Measurements from ENCODE around the gene ROR2.

Gene ROR2

GRCh38 chr9:91900055-91900796 lies 49.8 kb downstream of the ROR2 start:
- DNase-seq (ENCODE audit: low spot score): no peak

DNA sequence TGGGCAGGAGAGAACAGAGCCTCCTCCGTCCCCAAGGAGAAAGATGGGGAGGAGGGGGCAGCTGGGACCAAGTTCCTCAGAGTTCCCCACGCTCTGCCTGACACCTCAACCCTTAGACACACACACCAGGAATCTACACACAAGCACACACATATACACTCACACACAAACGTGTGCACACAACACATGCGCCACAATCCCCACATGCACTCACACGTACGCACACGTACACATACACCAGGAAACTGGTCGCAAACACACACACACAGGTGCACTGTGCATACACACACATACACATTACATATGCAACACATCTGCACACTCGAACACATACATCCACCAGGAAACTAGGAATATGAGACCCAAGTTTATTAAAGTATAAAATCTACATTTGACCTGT lies 50.4 kb downstream of the ROR2 start:
- no peak for DNase-seq (ENCODE audit: low spot score)

DNA sequence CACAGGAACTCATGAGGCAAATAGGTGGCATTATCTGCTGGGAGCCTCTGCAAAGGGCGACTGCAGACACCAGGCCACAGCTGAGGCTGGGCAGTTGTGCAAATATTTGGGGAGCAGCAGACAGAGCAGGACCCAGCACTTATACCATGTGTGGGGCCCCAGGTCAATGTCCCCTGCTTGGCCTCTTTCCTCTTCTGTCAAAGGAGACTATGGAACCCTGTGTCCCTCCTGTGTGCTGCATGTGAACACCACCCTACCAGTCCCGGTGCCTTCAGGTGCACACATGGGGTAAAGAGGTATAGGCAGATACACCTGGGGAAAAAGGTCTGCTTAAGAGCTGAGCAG lies 50.8 kb downstream of the ROR2 start:
- DNase-seq (ENCODE audit: low spot score): no peak

DNA sequence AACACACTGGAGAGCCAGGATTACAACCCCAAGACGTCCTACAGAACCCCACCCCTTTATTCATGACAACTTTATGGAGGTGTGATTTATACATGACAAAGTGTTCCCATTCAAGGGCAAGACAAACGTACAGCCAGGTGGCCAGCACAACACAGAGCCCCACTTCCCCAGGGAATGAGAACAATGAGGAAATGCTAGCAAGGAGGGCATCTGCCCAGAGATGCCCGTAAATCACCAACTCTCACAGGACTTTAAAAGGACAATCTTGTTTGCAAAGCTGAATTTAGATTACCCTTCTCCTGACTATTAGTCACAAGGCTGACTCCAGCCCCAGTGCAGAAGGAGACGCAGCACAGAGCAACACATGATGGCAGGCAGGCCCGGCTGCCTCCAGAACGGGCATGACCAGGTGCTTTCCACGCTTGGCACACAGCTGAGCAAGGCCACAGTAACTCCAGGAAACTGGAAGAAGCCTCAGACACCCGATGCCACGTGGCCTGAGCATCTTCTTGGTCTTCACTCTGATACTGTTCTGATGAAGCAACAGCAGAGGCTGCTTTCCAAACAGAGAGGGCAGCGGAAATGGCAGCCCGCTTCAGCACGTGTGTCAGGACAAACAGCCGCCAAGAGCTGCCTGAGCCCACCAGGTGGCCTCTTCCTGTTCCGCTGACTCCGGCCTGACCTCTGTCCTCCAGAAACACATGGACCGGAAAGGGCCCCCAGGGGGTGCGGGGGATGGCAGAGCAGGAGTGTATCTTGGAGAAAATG lies 51.4 kb downstream of the ROR2 start:
- no peak for DNase-seq (ENCODE audit: low spot score)

DNA sequence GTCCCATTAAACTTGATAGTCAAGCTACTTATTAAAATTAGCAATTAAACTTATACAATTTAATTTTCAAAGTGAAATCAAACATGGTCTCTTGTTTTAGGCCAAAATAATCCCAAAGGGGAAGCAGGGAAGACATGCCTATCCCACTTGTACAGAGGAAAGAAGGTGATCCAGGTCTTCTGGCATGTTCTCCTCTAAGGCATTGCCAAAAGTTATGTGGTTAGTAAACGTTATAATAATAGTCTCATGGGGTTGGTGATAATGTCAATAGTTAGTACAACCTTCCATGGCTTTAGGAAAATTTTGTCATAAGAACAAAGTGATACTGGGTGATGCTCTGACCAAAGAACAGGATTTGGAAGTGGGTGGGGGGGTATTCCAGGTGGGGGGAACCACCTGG lies 52.8 kb downstream of the ROR2 start:
- no peak for DNase-seq (ENCODE audit: low spot score)

GRCh38 chr9:91896513-91897121 lies 53.4 kb downstream of the ROR2 start:
- DNase-seq (ENCODE audit: low spot score): no peak

GRCh38 chr9:91896097-91896496 lies 53.9 kb downstream of the ROR2 start:
- no peak for DNase-seq (ENCODE audit: low spot score)

GRCh38 chr9:91894536-91894935 lies 55.5 kb downstream of the ROR2 start:
- no peak for DNase-seq (ENCODE audit: low spot score)

GRCh38 chr9:91894023-91894422 lies 56.0 kb downstream of the ROR2 start:
- no peak for DNase-seq (ENCODE audit: low spot score)

GRCh38 chr9:91891915-91892314 lies 58.1 kb downstream of the ROR2 start:
- no peak for DNase-seq (ENCODE audit: low spot score)

DNA sequence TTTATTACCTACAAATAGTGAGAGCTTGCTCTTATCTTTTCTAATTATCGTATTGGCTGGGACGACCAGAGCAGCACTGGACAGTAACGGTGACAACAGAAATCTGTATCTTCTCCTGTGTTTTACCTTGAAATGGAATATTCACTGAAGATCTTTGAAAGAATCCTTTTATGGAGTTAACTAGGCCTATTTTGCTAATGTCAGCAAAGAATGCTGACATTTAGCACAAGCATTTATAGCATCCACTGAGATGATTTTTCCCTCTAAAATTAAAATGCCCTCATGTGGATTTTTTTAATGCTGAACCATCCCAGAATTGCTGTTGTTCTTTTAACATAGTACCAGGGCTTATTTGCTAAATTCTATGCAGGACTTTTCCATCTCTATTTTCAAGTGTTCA lies 59.4 kb downstream of the ROR2 start:
- no peak for DNase-seq (ENCODE audit: low spot score)

GRCh38 chr9:91889161-91889911 lies 60.7 kb downstream of the ROR2 start:
- no peak for DNase-seq (ENCODE audit: low spot score)

GRCh38 chr9:91886414-91887076 lies 63.5 kb downstream of the ROR2 start:
- DNase-seq (ENCODE audit: low spot score): no peak

DNA sequence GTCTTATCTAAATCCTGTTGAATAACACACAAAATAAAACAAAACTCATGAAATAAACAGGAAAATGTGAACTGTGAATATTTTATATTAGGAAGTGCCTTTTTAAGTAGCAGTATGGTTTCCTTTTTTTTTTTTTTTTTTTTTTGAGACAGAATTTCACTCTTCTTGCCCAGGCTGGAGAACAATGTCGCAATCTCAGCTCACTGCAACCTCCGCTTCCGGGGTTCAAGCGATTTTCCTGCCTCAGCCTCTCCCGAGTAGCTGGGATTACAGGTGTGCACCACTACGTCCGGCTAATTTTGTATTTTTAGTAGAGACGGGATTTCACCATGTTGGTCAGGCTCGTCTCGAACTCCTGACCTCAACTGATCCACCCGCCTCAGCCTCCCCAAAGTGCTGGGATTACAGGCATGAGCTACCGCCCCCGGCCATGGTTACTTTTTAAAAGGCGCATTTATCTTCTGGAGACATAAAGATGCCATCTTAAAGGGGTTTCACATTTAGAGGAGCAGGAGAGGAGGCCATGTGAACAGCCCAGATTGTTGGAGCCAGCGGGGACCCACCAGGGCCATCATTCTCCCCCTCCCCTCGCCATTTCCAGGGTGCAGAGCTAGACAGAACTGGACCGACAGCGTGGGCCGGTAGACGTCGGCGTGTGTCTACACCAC lies 64.1 kb downstream of the ROR2 start:
- no peak for DNase-seq (ENCODE audit: low spot score)

GRCh38 chr9:91884696-91885687 lies 65.0 kb downstream of the ROR2 start:
- no peak for DNase-seq (ENCODE audit: low spot score)

DNA sequence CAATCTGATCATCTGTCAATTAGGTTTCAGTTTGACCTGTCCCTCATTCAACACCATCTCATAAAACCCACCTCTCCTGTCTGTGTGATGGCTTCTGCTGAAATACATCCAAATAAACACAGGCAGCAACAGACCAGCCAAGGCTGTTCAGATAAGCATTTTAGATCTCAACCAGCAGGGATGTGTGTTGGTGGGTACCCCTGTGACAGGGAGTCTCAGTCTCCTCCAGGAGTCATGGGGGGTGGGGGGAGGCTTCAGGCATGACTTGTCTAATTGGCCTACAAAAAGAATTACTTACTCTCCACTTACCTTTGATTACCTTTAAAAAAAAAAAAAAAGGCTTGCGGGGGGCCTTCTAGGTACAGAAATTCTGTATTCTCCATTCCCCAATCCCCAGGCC lies 65.9 kb downstream of the ROR2 start:
- no peak for DNase-seq (ENCODE audit: low spot score)

DNA sequence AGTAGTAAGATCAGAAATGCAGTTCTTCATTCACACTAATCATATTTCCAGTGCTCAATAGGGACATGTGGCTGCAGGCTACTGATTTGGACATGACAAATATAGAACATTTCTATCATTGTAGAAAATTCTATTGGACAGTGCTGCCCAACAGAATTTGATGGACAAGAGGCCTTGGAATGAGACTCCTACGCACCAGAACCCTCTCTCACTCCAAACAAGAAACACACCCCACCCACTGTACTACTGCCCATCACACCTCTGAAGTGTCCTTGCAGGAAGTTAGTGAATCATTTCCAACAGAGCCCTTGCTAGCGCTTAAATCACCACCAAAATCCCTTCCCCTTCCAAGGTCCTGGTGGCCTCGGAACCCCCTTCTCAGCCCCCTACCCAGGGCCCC lies 66.5 kb downstream of the ROR2 start:
- DNase-seq (ENCODE audit: low spot score): no peak

DNA sequence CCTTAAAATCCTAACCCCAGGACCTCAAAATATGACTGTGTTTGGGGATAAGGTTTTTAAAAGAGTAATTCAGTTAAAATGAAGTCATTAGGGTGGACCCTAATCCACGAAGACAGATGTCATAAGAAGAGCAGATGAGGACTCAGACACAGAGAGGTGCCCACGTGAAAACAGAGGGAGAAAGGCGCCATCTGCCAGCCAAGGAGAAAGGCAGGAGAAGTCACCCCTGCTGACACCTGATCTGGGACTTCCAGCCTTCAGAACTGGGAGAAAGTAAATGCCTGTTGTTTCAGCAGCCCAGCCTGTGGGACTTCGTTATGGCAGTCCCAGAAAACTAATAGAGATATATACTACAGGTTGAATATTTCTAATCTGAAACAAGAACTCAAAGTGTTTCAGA lies 67.4 kb downstream of the ROR2 start:
- DNase-seq (ENCODE audit: low spot score): no peak

GRCh38 chr9:91880378-91880972 lies 69.6 kb downstream of the ROR2 start:
- no peak for DNase-seq (ENCODE audit: low spot score)

GRCh38 chr9:91879231-91879630 lies 70.8 kb downstream of the ROR2 start:
- DNase-seq (ENCODE audit: low spot score): no peak

All from HuH-7 (cell line).